GM10266 (cell line): ENCODE measurements around the gene RNU4-1.
"Not testable (repeated sequence)": the region's sequence is repeated elsewhere in the genome, so short reads cannot be mapped to it uniquely, and the experiment has no call there.

Source experiments
- DNase-seq: peaks from one replicate; pipeline ENCODE4 v3.0.0; 2012; ENCODE audit errors: extremely low spot score
- TF ChIP-seq, protein P1 (sequence below): IDR thresholded peaks from 2 replicates; pipeline ENCODE4 v1.5.1; 2012; ENCODE audit warnings: mild to moderate bottlenecking, low read depth; ENCODE audit not compliant: control insufficient read depth, insufficient read depth; ENCODE audit errors: missing control alignments

Gene RNU4-1

DNA sequence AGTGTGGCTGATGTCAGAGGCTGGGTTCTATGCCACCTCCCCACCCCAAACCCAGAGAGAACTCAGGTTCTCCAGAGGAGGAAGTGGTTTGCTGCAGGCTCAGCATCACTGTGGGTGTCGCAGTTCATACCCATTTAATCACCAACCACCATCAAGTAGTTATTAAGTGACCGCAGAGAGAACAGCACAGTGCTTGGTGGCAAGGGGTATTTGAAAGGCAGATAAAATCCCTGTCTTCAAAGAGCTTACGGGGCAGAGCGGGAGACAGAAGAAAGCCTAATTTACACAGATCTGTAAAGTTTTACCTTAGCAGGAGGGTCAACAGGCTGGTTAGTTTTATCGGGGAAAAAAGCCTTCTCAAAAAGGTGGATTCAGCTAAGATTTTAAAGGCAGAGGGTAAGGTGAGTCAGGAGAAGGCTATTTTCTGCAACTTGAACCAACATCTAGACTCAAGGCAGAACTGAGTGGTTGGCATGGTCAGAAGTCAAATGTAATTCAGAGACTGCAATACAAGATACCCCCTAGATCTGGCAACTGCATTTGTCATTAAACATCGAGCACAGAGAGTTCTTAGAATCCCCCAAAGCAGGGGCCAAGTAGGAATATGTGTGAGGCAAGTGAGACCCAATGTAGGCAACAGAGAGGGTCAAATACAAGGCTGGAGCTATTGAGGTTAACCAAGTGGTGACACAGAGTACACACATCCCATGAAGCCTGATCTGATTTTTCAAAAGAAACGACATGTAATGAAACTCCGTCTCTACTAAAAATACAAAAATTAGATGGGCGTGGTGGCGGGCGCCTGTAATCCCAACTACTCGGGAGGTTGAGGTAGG lies 40.7 kb downstream of the RNU4-1 start:
- TF ChIP-seq, protein P1, sequence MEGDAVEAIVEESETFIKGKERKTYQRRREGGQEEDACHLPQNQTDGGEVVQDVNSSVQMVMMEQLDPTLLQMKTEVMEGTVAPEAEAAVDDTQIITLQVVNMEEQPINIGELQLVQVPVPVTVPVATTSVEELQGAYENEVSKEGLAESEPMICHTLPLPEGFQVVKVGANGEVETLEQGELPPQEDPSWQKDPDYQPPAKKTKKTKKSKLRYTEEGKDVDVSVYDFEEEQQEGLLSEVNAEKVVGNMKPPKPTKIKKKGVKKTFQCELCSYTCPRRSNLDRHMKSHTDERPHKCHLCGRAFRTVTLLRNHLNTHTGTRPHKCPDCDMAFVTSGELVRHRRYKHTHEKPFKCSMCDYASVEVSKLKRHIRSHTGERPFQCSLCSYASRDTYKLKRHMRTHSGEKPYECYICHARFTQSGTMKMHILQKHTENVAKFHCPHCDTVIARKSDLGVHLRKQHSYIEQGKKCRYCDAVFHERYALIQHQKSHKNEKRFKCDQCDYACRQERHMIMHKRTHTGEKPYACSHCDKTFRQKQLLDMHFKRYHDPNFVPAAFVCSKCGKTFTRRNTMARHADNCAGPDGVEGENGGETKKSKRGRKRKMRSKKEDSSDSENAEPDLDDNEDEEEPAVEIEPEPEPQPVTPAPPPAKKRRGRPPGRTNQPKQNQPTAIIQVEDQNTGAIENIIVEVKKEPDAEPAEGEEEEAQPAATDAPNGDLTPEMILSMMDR, result no peak
- no peak for DNase-seq

DNA sequence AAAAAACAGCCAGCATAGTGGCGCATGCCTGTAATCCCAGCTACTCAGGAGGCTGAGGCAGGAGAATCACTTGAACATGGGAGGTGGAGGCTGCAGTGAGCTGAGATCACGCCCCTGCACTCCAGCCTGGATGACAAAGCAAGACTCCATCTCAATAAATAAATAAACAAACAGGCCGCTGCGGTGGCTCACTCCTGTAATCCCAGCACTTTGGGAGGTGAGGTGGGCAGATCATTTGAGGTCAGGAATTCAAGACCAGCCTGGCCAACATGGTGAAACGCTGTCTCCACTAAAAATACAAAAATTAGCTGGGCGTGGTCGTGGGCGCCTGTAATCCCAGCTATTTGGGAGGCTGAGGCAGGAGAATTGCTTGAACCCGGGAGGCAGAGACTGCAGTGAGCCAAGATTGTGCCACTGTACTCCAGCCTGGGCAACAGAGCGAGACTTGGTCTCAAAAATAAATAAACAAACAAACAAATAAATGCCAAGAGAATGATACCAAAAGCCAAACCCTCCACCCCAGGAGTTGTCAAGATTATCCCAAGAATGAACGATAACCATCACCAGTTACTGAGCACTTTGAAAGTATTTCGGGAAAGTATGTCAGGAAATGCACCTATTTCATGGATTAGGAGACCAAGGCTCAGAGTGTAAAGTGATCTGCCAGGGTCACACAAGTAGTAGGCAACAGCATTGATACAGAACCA lies 41.5 kb downstream of the RNU4-1 start:
- DNase-seq, result not testable (repeated sequence)

DNA sequence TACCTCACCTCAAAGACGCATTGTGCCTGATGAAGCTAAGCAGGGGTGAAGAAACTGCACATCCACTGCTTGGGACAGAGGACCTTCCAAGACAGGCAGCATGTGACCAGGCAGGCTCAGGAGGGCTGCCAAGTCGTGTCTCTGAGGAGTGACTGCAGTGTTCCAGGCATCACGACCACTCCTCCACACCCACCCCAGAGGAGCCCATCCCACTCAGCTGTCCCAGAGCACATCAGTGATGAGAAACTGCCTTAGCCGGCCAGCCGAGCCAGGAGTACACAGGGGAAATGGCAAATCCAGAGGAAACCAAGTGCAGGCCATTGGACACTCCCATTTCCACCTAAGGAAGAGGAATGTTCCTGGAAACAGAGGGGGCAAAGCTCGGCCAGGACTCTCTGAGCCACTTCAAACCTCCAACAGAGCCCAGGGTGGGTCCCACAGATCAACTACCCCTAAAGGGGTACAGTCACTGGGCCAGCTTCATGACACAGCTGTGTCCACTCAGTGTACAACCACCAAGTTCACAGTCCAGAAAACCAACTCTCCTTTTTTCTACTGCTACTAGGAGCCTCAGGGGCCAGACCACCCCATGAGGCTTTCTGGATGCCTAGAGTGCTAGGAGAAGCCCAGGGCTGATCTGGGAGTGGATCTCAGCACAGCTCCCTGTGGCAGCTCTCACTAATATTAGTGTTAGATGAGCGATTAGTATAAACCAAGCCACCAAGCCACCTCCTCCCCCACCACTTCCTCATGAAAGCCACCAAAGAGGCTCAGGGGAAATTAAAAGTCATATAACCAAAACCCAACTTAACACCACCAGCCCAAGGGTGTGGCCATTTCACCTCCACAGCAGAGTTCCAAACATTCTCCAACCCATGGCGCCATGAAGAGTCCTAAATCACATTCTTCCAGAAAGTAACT lies 42.9 kb downstream of the RNU4-1 start:
- TF ChIP-seq, protein P1, result no peak
- no peak for DNase-seq

DNA sequence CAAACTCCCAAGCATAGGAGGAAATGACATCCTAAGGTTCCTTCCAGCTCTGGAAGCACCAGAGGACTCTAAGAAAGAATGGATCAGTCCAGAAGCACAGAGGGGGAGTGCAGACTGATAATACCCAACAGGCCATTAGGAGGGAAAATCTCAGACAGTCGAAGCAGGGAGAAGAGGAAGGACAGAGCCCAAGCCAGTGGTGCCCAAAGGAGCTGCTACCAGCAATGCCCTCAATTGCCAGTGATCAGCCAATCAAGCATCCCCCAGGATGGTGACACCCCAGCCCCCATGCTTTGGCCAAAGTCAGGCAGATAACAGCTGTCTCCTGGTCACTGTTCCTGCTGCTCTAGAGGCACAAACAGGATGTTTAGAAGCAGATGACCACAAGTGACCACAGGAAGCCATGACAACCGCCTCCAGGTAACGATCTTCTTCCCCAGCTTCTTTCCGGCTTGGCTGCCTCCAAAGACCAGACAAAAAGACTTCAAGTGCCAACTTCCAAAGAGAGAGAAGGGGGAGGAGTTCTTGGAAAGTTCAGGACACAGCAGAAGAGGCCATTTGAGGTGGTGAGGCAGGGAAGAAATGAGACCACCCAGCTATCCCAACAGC lies 43.7 kb downstream of the RNU4-1 start:
- DNase-seq, result no peak
- TF ChIP-seq, protein P1, result no peak

DNA sequence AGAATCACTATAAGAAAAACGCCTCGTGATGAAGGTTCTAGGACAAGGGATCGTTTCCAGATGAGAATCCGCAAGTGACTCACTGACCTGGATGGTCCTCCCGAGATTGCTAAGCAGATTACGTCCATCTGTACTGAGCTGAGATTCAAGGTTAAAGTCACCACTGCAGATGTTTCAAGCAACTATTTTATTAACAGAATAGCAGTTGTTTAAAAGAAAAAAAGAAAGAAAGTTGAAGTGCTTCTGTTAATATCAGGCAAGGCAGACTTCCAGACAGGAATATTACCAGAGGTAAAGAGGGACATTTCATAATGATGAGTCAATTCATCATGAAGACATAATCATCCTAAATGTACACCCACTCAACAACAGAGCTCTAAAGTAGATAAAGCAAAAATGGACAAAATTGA lies 45.4 kb downstream of the RNU4-1 start:
- TF ChIP-seq, protein P1, result no peak
- DNase-seq, result no peak

DNA sequence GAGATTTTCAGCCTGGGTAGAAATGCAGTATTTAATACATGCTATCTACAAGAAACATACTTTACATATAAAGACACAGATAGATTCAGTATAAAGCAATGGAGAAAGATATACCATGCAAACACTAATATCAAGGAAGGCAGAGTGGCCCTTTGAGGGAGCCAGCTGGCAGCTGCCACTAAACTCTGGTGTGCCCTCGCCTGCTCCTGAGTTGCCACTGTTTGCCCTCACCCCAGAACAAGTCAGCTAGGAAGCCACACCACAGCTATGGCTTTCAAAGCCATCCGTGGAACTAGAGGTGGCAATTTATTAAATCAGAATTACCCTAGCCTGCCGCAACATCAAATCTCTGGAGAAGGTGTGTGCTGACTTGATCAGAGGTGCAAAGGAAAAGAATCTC lies 45.9 kb downstream of the RNU4-1 start:
- TF ChIP-seq, protein P1, result no peak
- no peak for DNase-seq

DNA sequence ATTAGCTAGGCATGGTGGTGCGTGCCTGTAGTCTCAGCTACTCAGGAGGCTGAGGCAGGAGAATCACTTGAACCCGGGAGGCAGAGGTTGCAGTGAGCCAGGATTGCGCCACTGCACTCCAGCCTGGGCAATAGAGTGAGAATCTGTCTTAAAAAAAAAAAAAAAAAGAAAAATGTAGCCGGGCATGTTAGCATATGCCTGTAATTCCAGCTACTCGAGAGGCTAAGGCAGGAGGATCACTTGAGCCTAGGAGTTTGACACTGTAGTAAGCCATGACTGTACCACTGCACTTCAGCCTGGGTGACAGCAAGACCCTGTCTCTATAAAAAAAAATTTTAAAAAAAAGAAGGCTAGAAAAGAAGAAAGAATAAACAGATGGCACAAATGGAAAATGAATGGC lies 46.3 kb downstream of the RNU4-1 start:
- DNase-seq, result not testable (repeated sequence)
